BLaER1 treated with 17β-estradiol and CSF1 and Interleukin-3, amounts not matched to agents 10 nM and 100 nM (cell line): ENCODE data around the gene PCYT2.

Experiments
- H3K27ac ChIP-seq, 11 experiments: shearing (Covaris generic); formaldehyde crosslinking; 2 replicates each; pipeline ENCODE4 v1.8.1; 2022
- H3K27me3 ChIP-seq, 11 experiments: shearing (Covaris generic); formaldehyde crosslinking; 2 replicates each; pipeline ENCODE4 v1.8.1; 2022
- H3K36me3 ChIP-seq, 11 experiments: shearing (Covaris generic); formaldehyde crosslinking; 2 replicates each; pipeline ENCODE4 v1.8.1; 2022
- H3K4me1 ChIP-seq, 10 experiments: shearing (Covaris generic); formaldehyde crosslinking; 2 replicates each; pipeline ENCODE4 v1.8.1; 2022
- H3K4me2 ChIP-seq, 11 experiments: shearing (Covaris generic); formaldehyde crosslinking; 2 replicates each; pipeline ENCODE4 v1.8.1; 2022
- H3K4me3 ChIP-seq, 10 experiments: shearing (Covaris generic); formaldehyde crosslinking; 2 replicates each; pipeline ENCODE4 v1.8.1; 2022
- H3K9ac ChIP-seq, 11 experiments: shearing (Covaris generic); formaldehyde crosslinking; 2 replicates each; pipeline ENCODE4 v1.8.1; 2022
- H3K9me3 ChIP-seq, 11 experiments: shearing (Covaris generic); formaldehyde crosslinking; replicated peaks in 1 of 11; 2 replicates each; pipeline ENCODE4 v1.8.1; 2022
- H4K20me1 ChIP-seq, 11 experiments: shearing (Covaris generic); formaldehyde crosslinking; 2 replicates each; pipeline ENCODE4 v1.8.1; 2022
- Cebpa-rat ChIP-seq, 11 experiments: shearing (Covaris generic); IDR thresholded peaks; 2 replicates each; pipeline ENCODE4 v1.8.1; 2022

Gene PCYT2

GRCh38 chr17:81939218-81939617 lies 28.0 kb upstream of the PCYT2 start:
- H3K9ac ChIP-seq, result peak overlapping the region in 9 of 11 experiments; percentile 10 to 87 (median 56); a peak in 17 of 22 replicates
- peak overlapping the region; percentile 69 to 100 (median 100) for H3K4me2 ChIP-seq
- H3K27ac ChIP-seq, result peak overlapping the region in 7 of 11 experiments; percentile 6 to 40 (median 22); a peak in 10 of 22 replicates
- peaks cover 0 to 18% (median 3%) of the 10 kb centered on the region in 11 experiments; a peak in 8 of 22 replicates for H4K20me1 ChIP-seq
- peaks cover 0 to 15% (median 5%) of the 10 kb centered on the region in 11 experiments; a peak in 10 of 22 replicates for H3K36me3 ChIP-seq
- no peak for TF ChIP-seq Cebpa-rat (IDR thresholded peaks at IDR 0.05)
- H3K27me3 ChIP-seq, result peaks cover 0 to 19% (median 0%) of the 10 kb centered on the region in 11 experiments; a peak in 5 of 22 replicates
- peaks cover 45 to 96% (median 78%) of the 10 kb centered on the region in 10 experiments for H3K4me1 ChIP-seq
- H3K9me3 ChIP-seq, result no peaks in the 10 kb centered on the region
- H3K4me3 ChIP-seq, result peak overlapping the region in 2 of 10 experiments; percentile 8 to 16; a peak in 2 of 20 replicates

DNA sequence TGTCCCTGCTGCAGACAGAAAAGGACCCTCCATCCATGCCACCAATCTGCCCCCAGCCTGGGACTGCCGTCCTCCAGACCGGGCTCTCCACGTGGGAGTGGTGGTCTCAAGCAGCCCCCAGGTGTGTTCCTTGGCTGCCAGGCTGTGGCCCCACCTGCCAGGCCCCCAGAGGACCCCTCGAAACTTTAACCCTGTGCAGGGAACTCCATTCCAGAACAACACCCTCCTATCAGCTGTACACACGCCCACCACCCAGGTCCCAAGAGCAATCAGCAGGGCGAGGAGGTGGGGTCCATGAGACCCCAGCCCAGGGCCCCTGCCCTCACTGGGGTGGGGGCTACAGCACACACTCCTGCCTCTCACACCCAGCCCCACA lies 24.5 kb upstream of the PCYT2 start:
- H3K9ac ChIP-seq, result peak overlapping the region in 7 of 11 experiments; percentile 15 to 90 (median 86); a peak in 10 of 22 replicates
- peak overlapping the region; percentile 95 to 100 (median 100) for H3K4me2 ChIP-seq
- H3K27ac ChIP-seq, result peak overlapping the region in 2 of 11 experiments; percentile 13 to 31; a peak in 3 of 22 replicates
- peak overlapping the region in 7 of 10 experiments; percentile 69 to 86 (median 75); a peak in 14 of 20 replicates for H3K4me3 ChIP-seq
- no peaks in the 10 kb centered on the region for H3K9me3 ChIP-seq
- peaks cover 0 to 53% (median 18%) of the 10 kb centered on the region in 11 experiments; a peak in 12 of 22 replicates for H4K20me1 ChIP-seq
- TF ChIP-seq Cebpa-rat (IDR thresholded peaks at IDR 0.05), result no peak
- H3K36me3 ChIP-seq, result peaks cover 0 to 31% (median 18%) of the 10 kb centered on the region in 11 experiments; a peak in 11 of 22 replicates
- H3K4me1 ChIP-seq, result peaks cover 38 to 89% (median 79%) of the 10 kb centered on the region in 10 experiments
- H3K27me3 ChIP-seq, result peaks cover 0 to 3% (median 0%) of the 10 kb centered on the region in 11 experiments; a peak in 3 of 22 replicates

DNA sequence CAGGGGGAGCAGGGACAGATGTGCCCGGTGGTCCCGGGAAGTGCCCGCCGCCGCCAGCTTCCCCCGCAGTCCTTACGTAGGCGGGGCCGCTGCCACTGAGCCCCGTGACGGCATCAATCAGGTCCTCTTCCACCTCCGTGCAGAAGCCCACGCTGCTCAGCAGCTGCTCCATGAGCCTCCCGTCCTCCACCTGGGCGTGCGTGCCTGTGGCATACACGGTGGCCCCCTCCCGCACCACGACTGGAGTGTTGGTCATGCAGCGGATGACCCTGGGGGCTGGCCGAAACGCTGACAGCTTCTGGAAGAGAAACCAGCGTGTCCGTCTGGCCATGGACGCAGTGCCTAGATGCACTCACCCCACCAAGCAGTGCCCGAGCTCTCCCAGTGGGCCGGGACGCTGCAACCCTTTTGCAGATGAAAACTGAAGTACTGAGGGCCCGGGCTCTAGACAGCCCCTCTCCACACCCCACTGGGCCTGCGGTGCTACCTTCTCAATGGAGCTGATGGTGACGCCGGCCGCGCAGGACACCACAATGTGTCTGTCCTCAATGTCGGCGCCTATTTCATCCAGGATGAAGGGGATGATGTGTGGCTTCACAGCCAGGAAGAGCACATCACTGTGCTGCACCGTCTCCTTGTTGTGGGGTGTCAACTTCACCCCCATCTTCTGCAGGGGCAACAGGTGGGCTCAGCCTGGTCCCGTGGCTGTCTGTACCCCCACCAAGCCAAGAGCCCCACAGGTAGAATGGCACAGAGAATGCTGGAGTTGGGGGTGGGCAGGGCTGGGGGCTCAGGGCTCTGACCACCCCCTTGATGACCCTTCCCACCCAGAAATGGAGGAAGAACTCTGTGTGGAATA lies 23.9 kb upstream of the PCYT2 start:
- H3K4me2 ChIP-seq, result peak overlapping the region in 10 of 11 experiments; percentile 95 to 100 (median 100); a peak in 20 of 22 replicates
- H4K20me1 ChIP-seq, result peaks cover 0 to 59% (median 18%) of the 10 kb centered on the region in 11 experiments; a peak in 12 of 22 replicates
- peak overlapping the region in 3 of 10 experiments; percentile 71 to 86 (median 82); a peak in 3 of 20 replicates for H3K4me3 ChIP-seq

DNA sequence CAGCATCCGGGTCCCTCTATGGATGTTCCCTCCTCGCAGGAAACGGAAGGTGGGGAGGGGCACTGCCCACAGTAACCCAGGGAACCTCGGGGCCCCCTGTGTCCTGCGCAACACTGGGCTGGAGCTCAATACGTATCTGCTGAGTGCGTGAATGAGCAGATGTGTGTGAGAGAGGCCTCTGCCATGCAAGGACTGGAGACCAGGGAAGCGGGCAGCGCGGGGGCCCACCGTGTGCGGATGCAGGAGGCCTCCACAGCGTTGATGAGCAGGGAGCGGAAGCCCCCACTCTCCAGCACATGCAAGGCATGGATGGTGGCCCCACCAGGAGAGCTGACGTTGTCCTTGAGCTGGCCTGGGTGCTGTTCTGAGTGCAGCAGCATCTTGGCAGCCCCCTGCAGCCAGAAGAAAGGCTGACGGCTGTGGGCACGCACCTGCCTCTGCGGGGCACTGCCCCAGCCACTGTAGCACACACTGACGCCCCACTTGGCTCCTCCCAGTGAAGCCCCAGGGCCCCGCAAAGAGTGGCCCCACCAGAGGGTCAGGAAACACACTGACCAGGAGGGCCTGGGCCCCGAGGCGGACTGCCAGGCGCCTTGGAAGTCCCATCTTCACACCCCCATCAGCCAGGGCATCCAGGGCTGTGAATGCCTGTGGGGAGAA lies 23.0 kb upstream of the PCYT2 start:
- peak overlapping the region in 4 of 11 experiments; percentile 4 to 90 (median 22); a peak in 3 of 22 replicates for H3K9ac ChIP-seq
- H3K27me3 ChIP-seq, result peaks cover 1 to 12% (median 5%) of the 10 kb centered on the region in 11 experiments; a peak in 17 of 22 replicates
- H3K4me2 ChIP-seq, result peak overlapping the region in 2 of 11 experiments; percentile 100; a peak in 2 of 22 replicates
- H3K4me3 ChIP-seq, result no peak overlapping the region
- peaks cover 33 to 89% (median 76%) of the 10 kb centered on the region in 10 experiments for H3K4me1 ChIP-seq
- TF ChIP-seq Cebpa-rat (IDR thresholded peaks at IDR 0.05), result no peak
- peaks cover 0 to 31% (median 18%) of the 10 kb centered on the region in 11 experiments; a peak in 11 of 22 replicates for H3K36me3 ChIP-seq
- no peak overlapping the region for H3K27ac ChIP-seq
- peaks cover 0 to 68% (median 23%) of the 10 kb centered on the region in 11 experiments; a peak in 12 of 22 replicates for H4K20me1 ChIP-seq
- no peaks in the 10 kb centered on the region for H3K9me3 ChIP-seq

More for the DNA sequence above, 23.9 kb upstream of the PCYT2 start:
- Histone ChIP-seq H3K9me3 (no peaks in the 10 kb centered on the region), H3K4me1 (peaks cover 38 to 89% (median 78%) of the 10 kb centered on the region in 10 experiments), H3K27me3 (peaks cover 0 to 3% (median 0%) of the 10 kb centered on the region in 11 experiments; a peak in 3 of 22 replicates), H3K9ac (peak overlapping the region in 5 of 11 experiments; percentile 22 to 90 (median 86); a peak in 7 of 22 replicates), H3K36me3 (peaks cover 0 to 31% (median 18%) of the 10 kb centered on the region in 11 experiments; a peak in 11 of 22 replicates), H3K27ac (no peak overlapping the region; a peak in 2 of 22 replicates)
- TF ChIP-seq Cebpa-rat (IDR thresholded peaks at IDR 0.05), result no peak

- Histone ChIP-seq H3K36me3 (peaks cover 0 to 31% (median 18%) of the 10 kb centered on the region in 11 experiments; a peak in 11 of 22 replicates), H3K9me3 (no peaks in the 10 kb centered on the region), H3K27ac (no peak overlapping the region), H4K20me1 (peaks cover 0 to 77% (median 24%) of the 10 kb centered on the region in 11 experiments; a peak in 12 of 22 replicates), H3K4me2 (no peak overlapping the region), H3K4me3 (no peak overlapping the region), H3K27me3 (peaks cover 11 to 20% (median 15%) of the 10 kb centered on the region in 11 experiments), H3K9ac (no peak overlapping the region), H3K4me1 (peaks cover 37 to 89% (median 76%) of the 10 kb centered on the region in 10 experiments)
- TF ChIP-seq Cebpa-rat (IDR thresholded peaks at IDR 0.05), result no peak
These were observed 22.0 kb upstream of the PCYT2 start for GRCh38 chr17:81933178-81933699.

DNA sequence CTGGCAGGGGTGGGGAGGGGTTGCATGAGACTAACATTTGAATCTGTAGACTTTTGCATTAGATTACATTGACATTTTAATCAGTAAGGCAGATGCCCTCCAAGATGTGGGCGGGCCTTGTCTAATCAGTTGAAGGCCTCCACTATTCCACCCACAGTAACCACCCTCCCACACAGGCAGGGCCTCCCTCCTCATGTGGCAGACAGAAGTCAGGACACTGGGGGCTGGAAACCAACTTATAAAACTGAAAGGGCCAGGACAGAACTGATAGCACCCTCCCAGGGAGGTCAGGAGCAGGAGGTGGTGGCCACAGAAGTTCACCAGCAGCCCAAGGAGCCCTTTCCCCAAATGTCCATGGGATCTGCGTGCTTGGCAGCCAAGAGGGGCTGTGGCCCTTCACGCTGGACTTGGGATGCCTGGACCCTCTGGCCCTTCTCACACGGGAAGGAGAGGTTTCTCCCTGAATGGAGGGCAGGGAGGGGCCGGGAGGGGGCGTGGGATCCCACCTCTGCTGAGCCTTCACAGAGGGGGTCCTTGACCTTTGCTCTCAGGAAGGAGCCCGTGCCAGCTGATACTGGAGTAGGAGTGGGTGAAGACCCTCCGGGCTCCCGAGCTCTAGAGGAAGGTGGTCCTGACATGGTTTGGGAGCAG lies 21.3 kb upstream of the PCYT2 start:
- H3K4me2 ChIP-seq, result peak overlapping the region; percentile 16 to 97 (median 61); a peak in 19 of 22 replicates

DNA sequence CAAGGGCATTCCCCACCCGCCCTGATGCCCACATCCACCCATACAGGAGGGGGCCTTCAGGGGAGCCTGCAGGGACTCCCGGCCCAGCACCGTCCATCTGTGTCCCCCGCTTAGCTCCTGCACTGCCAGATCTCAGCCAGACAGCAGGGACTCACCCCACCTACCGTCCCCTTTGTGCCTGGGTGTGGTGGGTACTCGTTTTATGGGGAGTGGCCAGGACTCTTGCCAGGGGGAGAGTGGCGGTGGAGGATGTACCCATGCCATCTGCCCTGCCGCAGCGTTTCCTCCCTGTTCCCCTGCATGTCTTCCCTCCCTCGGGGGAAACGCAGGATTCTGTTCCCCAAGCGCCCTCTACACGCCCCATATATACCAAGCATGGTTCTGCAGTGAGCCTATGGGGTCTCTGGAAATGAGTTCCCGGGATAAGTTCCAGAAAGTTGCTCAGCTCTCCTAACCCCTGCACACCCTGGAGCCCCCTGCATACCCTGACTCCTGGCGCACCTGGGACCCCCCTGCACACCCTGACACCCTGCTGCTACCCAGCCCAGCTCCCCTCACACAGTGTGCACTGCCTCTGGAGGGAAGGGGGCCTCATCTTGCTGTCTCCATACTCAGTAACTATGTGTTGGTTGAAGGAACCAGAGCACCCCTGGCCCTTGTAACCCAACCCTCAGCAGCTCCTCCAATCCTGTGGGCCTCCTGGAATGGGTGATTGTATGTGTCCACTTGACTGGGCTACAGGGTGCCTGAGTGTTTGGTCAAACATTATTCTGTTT lies 20.5 kb upstream of the PCYT2 start:
- no peaks in the 10 kb centered on the region for H3K9me3 ChIP-seq
- H3K4me2 ChIP-seq, result peak overlapping the region; percentile 16 to 97 (median 61); a peak in 21 of 22 replicates
- H4K20me1 ChIP-seq, result peaks cover 0 to 77% (median 24%) of the 10 kb centered on the region in 11 experiments; a peak in 12 of 22 replicates
- TF ChIP-seq Cebpa-rat (IDR thresholded peaks at IDR 0.05), result no peak
- peak overlapping the region in 3 of 11 experiments; percentile 17 to 52 (median 38); a peak in 2 of 22 replicates for H3K9ac ChIP-seq
- no peak overlapping the region for H3K4me3 ChIP-seq
- H3K27ac ChIP-seq, result no peak overlapping the region
- peaks cover 32 to 83% (median 67%) of the 10 kb centered on the region in 10 experiments for H3K4me1 ChIP-seq
- peaks cover 0 to 31% (median 18%) of the 10 kb centered on the region in 11 experiments; a peak in 11 of 22 replicates for H3K36me3 ChIP-seq
- H3K27me3 ChIP-seq, result peaks cover 15 to 24% (median 19%) of the 10 kb centered on the region in 11 experiments

More for the DNA sequence above, 21.3 kb upstream of the PCYT2 start:
- no peak overlapping the region for H3K9ac ChIP-seq
- no peak overlapping the region for H3K27ac ChIP-seq
- peaks cover 34 to 87% (median 73%) of the 10 kb centered on the region in 10 experiments for H3K4me1 ChIP-seq
- no peak overlapping the region for H3K4me3 ChIP-seq
- peaks cover 0 to 77% (median 24%) of the 10 kb centered on the region in 11 experiments; a peak in 12 of 22 replicates for H4K20me1 ChIP-seq
- peaks cover 15 to 24% (median 19%) of the 10 kb centered on the region in 11 experiments for H3K27me3 ChIP-seq
- TF ChIP-seq Cebpa-rat (IDR thresholded peaks at IDR 0.05), result no peak
- H3K36me3 ChIP-seq, result peaks cover 0 to 31% (median 18%) of the 10 kb centered on the region in 11 experiments; a peak in 11 of 22 replicates
- H3K9me3 ChIP-seq, result no peaks in the 10 kb centered on the region
